COLO668 (cell line): ENCODE measurements around the gene NHERF2.
"Not testable (repeated sequence)": the region's sequence is repeated elsewhere in the genome, so short reads cannot be mapped to it uniquely, and the experiment has no call there.

Experiments used
- DNase-seq: peaks from one replicate; lab custom pipeline; 2025; ENCODE audit not compliant: unreplicated experiment; lab: John Stamatoyannopoulos, UW

NHERF2 gene

DNA sequence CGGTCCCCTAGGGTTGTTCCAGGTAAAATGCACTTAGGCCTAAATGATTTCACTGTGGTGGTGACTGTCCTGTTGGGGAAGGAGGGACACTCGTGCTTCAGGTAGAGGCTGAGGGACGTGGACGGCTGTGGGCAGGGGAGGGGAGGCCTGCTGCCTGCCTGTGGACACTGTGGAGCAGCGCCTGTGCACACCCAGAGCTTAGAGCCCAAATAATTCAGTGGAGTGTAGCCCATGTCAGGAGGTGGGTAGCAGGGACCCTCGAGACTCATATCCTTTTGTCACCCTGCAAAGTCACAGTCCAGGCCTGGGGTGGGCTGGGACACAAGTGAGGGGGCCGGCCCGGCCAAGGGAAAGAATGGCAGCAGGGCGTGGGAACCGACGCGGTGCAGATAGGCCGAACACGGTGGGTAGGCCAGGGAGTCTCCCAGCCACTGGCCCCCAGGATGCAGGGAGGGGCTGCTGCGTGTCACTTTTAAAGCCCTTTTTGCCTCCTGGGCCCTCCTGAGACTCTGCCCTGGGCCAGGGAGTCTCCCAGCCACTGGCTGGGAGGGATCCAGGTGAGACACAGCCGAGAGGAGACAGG, 733 bp upstream of the NHERF2 start:
- no peak for DNase-seq

DNA sequence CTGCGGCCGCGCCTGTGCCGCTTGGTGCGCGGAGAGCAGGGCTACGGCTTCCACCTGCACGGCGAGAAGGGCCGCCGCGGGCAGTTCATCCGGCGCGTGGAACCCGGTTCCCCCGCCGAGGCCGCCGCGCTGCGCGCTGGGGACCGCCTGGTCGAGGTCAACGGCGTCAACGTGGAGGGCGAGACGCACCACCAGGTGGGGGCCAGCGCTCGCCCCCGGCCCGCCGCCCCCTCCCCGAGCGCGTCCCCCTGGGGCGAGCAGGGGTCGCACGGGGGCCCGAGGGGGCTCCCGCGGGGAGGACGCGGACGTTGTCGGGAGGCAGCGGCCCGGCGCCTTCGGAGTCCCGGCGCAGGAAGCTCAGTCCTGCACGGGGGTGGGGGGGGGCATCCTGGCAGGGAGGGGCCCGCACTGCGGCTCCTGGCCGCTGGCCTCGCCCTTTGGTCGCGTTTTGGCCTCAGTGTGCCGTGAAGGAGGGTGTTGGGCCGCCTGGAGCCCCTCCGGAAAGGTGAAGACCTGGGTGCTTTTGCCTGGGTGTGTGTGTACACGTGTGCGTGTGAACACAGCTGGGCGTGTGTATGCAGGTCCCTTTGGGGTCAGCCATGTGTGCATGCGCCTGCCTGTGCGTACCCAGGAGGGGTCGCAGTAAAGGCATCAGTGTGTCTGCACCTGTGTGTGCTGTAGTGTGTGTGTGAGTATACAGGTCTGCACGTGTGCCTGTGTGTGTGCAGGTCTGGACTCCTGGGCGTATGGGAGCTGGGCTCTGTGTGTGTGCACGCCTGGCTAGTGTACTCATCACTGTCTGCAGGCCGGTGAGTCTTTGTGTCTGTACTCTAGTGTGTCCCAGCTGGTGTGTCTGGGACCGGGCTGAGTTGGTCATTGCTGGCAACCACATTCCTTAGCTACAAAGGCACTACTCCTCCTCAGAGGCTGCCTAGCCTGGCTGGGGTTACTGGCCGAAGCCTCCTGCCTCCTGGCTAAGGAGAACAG, 615 bp downstream of the NHERF2 start:
- peak; percentile 68 for DNase-seq

DNA sequence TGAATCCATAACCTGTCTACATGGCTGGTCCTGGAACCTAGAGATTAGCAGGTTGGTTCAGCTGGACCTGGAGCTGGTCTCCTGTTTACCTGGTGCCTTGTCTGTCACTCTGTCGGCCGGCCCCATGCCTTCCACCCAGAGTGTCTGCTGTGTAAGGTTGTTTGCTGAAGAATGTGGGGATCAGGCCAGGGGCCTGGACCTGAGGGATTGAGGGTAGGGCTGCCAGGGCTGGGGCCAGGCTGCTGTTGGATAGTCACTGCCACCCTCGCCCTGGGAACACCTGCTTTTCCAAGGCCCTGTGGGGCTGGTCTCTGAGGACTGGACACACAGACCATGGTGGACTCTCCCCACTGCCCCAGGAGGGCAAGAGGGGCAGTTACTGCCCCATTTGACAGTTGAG, 1.4 kb downstream of the NHERF2 start:
- peak; percentile 42 for DNase-seq

DNA sequence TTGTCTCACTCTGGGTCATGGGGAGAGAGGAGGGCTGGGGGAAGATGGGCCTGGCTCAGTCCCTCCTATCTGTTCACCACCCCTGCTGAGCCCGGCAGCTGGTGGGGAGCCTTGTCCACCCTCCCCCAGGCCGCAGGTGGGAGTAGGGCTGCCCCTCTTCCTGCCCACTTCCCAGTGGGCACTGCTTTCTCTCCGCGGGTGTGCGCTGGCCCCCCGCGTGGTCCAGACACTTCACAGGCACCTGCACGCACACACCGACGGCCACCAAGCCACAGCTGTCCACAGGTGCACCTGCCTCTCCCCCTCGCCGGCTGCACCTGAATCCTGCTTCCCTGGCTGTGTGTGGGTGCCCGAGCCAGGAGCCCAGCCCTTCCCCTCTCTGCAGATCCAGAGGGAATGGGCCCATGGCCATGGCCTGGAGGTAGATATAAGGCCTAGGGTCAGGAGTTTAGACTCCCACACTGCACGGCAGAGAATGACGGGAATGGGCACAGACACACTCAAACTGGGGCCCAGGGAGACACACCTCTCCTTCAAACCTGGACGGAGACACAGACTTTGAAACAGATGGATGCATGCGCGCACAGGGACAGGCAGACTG, 2.0 kb downstream of the NHERF2 start:
- peak; percentile 89 for DNase-seq

DNA sequence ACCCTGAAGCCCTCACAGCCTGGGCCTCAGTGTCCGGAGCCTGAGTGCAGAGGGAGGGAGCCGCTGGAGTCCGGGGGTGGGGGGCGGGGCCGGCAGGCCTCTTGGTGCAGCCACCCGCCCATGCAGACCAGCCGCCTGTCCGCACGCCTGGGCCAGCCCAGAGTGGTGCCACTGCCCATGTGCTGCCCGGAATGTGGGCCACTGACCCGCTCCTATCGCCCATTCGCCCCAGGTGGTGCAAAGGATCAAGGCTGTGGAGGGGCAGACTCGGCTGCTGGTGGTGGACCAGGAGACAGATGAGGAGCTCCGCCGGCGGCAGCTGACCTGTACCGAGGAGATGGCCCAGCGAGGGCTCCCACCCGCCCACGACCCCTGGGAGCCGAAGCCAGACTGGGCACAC, 2.6 kb downstream of the NHERF2 start:
- DNase-seq = no peak

DNA sequence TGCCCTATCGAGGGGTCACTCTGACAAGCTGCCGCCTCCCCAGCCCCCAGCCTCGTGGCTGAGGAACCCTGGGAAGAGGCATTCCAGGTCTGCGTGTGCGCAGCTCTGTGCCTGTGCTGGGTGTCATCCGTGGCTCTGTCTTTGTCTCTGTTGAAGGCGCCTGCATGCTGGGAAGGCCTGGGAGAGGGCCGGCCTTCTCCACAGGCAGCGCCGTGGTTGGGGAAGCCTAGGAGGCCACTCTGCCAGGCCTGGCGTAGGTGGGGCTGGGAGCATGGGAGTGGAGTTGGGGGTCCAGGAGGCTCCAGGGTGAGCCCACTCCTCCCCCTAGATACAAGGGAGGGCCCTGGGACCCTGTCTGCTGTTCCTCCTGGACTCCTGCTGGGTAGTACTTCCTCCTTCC, 3.3 kb downstream of the NHERF2 start:
- no peak for DNase-seq

DNA sequence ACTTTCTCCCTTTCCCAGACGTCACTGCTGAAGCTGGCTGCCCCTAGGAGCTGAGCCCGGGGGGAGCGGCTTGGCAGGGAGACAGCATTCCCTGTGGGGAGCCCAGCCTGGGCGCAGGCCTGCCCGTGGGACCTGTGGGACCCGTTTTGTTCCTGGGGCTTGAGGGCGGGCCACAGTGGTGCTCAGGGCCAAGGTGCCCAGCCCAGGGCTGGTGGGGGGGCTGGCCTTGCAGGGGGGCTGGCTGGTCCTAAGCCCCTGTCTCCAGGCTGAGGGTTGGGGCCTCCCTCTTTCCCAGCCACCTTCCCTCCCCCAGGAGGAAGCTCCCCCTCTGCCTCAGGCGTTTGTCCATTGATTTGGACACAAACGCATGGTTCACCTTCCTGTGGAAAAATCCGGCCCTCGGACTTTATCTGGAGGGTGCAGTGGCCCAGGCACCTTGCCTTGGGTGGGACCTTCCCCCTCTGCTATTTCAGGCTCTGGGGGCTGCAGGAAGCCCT, 4.4 kb downstream of the NHERF2 start:
- no peak for DNase-seq

DNA sequence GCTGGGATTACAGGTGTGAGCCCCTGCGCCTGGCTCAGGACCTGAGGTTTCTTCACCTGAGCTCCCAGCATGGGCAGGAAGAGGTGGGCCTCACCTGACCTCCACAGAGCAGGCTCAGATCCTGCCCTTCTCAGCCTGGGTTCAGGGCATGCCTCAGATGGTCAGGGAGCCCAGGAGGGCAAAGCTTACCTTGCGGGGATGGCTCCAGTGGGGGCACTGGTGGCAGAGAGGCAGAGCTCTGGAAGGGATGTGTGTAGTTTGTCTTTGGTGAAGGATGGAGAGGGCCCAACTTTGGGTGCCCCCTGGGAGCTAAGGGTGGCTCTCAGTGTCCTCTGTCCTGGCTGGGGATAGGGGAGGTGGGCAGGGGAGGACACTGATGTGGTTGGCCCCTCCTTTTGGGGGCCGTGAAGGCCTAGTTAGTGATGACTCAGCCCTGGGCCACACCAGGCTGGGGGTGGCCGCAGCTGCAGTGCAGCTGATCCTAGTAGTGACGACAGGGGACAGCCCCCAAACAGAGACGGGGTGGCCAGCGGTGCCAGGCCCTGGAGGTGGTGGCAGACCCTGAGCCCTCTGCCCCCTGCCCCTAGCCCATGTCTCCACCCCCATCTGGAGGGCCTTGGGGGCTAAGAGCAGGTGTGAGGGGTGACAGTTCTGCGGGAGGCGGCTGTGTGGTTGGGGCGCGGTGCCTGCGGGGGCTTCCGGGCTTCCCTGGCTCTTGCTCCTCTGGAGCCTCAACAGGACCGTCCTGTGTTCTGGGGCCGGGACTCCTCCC, 5.8 kb downstream of the NHERF2 start:
- no peak for DNase-seq

DNA sequence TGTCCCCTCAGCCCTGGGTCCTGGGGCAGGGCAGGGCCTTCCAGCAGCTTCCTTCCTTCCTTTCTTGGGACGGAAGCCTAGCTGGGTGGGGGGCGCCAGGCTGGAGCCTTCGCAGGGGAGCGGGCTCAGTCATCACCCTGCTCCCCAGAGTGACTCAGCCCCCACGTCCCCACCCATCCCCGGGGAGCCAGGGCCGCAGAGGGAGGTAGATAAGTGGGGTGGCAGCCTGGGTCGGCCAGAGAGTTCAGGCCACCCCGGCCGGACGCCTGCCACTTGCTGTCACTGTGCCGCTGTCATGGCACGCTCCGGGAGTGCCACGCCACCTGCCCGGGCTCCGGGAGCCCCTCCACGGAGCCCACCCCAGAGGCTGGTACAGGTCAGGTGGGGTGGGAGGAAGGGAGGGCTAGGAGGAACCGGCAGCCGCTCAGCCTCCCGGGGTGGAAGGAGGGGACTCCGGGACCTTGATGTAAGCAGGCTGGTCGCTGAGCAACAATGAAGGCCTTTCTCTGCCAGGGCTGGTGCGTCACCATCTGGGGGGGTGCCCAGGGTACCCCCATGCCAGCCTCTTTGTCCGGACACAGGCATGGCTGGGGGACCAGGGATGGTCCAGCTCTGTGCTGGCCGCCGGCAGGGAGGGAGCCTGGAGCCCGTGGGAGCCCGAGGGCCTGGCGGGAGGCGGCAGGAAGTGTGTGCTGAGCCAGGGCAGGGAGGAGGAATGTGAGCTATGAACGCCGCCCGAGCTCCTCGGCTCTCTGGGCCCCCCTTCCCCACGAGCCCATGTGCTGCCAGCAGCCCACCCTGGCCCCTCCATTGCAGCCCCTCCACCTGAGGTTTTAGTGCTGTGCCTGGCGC, 6.6 kb downstream of the NHERF2 start:
- DNase-seq = peak; percentile 48

DNA sequence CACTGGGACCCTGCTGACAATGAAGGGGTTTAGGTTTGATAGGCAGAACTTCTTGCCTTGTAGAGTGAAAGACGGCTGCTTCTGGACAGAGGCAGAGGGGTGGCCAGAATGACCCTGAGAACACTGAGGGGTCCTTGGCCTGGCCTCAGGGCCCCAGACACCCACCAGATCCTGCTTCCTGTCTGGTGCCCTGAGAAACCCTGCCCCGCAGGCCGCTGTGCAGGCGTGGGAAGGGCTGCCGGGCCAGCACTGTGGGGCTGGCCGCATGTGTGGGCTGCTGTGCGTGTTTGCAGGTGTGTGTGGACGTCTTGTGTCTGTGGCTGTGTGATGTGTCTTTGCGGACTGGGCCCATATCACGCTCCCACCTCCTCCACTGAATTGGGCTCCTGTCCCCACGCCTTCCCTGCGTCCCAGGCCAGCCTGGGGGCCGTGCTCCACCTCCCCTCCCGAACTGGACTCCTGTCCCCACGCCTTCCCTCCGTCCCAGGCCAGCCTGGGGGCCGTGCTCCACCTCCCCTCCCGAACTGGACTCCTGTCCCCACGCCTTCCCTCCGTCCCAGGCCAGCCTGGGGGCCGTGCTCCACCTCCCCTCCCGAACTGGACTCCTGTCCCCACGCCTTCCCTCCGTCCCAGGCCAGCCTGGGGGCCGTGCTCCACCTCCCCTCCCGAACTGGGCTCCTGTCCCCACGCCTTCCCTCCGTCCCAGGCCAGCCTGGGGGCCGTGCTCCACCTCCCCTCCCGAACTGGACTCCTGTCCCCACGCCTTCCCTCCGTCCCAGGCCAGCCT, 7.4 kb downstream of the NHERF2 start:
- not testable (repeated sequence) for DNase-seq

DNA sequence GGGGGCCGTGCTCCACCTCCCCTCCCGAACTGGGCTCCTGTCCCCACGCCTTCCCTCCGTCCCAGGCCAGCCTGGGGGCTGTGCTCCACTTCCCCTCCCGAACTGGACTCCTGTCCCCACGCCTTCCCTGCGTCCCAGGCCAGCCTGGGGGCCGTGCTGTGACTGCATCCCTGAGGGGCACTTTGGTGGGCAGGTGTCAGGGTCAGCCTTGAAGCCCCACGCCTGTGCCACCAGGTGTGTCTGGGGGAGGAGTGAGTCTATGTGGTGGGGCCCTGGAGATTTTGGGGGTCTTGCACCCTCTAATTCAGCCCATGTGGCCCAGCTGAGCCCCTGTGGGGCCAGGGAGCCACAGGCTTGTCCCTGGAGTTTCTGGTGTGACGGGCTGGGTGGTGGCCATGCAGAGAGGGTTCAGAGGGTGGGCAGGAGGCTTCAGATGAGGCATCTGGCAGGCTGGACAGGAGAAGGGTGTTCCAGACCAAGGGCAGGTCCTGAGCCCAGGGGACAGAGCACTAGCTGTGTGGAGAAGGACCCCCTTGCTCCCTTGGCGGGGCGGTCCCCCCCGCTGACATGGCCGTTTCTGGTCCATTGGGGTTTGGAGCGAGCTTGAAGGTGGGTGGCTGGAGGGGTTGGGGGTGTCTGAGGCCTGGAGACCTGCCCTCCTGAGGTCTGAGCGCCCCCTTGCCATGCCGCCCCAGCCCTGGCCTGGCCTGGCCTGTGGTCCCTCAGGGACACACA, 8.2 kb downstream of the NHERF2 start:
- no peak for DNase-seq

DNA sequence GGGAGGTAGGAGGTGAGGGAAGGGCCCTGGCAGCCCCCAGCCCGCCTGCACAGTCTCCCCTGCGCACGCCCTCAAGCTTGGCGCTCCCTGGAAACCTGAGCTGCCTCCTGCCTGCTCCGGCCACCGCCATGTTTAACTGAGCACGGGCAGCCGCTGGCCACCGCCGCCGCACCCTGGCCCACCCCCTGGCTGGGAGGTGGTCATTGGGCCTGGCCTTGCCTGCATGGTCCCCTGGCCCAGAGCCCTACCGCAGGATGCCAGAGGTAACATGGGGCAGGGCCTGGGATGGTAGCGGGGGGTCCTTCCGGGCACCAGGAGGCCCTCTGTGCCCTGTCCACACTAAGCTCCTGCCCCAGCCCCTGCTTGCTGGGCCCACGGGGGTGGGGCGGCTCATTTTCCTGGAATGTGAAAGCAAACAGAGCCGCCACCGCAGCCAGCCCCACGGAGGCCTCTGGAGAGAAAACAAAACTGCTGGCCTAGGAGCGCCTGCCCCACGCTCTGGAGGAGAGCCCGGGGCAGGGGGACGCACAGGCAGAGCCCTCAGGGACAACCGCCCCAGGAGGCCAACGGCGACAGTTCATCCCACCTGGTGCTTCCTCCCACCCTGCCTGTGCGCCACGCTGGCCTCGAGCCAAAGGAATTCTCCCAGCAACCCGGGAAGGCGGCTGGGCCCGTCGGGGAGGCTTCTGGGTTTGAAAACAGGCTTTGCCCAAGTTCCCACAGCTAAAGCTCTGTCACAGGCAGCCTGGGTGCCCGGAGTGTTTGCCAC, 8.9 kb downstream of the NHERF2 start:
- peak; percentile 93 for DNase-seq

DNA sequence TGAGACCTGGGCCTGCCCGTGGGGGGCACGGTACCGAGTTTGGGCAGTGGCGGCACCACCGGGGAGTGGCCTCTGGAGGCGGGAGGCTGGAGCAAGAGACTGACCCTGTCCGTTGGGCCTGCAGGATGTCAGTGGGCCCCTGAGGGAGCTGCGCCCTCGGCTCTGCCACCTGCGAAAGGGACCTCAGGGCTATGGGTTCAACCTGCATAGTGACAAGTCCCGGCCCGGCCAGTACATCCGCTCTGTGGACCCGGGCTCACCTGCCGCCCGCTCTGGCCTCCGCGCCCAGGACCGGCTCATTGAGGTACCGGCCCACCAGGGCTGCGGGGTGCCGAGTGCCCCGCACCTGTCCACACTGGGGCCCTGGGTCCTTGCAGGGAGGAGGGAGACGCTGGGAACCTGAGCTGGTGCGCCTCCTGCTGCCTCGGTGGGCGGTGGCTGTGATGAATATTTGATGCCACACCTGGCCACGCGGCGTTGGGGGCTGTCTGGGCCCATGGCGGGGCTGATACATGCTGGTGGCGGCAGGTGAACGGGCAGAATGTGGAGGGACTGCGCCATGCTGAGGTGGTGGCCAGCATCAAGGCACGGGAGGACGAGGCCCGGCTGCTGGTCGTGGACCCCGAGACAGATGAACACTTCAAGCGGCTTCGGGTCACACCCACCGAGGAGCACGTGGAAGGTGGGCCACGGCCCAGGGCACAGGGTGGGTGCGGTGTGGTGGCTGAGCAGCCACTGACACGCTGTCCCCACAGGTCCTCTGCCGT, 9.7 kb downstream of the NHERF2 start:
- peak; percentile 75 for DNase-seq

DNA sequence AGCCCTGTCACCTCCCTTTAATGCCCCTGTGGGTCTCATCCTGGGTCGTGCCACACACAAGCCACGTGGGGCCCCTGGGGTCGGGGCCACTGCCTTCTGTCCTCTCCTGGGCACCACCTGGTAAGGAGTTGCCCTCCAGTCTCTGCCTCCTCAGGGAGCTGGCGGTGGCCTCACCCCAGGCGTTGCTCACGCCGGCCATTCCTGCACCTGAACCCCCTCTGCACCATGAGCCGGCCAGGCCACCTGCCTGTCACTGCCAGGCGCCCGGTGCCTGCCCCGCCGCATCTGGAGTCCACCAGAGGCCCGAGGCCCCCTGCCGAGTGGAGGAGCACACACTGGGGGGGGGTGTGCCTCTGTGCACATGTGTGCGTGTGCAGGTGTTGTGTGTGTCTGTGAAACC, 10.4 kb downstream of the NHERF2 start:
- DNase-seq = peak; percentile 59

DNA sequence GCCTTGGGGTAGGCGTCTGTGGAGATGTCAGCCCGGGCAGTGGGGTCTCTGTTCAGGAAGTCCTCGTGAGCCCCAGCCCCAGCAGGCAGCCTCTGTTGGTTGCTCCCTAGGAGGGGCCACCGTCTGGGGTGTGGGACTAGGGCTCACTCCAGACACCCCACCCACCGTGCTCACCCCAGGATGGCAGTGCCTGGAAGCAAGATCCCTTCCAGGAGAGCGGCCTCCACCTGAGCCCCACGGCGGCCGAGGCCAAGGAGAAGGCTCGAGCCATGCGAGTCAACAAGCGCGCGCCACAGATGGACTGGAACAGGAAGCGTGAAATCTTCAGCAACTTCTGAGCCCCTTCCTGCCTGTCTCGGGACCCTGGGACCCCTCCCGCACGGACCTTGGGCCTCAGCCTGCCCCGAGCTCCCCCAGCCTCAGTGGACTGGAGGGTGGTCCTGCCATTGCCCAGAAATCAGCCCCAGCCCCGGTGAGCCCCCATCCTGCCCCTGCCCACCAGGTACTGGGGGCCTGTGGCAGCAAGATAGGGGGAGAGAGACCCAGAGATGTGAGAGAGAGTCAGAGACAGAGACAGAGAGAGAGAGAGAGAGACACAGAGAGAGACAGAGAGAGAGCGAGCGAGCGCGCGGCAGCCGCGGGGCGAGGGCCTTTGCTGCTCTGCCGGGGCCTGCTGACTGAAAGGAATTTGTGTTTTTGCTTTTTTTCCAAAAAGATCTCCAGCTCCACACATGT, 11.1 kb downstream of the NHERF2 start:
- DNase-seq = no peak

DNA sequence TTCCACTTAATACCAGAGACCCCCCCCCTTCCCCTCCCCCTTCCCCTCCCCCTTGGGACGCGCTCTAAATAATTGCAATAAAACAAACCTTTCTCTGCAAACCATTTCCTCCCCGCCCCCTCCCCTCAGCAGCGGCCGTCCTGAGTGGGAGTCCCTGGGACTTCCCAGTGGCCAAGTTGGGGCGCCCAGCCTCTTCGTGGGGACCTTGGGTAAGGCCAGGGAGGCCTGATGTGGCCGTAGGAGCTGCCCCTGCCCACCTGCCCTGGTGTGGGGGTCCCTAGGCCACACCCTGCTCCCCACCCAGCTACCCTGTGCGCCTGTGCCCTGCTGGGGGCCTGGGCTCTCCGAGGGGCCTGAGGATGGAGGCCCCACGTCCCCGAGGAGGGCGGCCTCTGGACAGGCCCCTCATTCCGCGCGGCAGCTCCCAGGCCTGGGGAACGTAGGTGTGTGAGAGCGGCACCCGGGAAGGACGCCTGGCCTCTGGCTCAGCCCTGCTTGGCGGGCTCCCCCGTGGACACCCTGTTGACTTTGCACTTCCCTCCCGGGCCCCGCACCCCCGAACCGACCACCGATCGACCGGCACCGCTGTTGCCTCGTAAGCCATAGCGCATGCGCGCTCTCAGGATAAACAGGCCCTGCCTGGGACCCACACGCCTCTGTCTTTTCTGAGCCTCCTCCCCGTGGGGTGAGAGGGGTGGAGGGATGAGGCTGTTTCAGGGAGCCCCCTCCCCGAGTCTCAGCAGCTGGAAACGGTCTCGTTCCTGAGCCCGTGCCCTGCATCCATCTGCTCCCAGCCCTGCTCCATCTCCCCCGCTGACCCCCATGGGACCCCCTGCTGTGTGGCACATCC, 11.9 kb downstream of the NHERF2 start:
- DNase-seq = peak; percentile 19
